Stimulated activated CD4-positive, alpha-beta T cell treated with anti-CD3 and anti-CD28 coated beads, TNF-alpha, amount 100 ng/mL, for 48 hours (primary cell): ENCODE measurements around the gene MASP2.
"Not testable (repeated sequence)": the region's sequence is repeated elsewhere in the genome, so short reads cannot be mapped to it uniquely, and the experiment has no call there.

ENCODE experiments used
- DNase-seq, 3 donors: peaks; one replicate each; pipeline ENCODE4 v3.0.0-alpha.2; 2020; ENCODE audit warnings: low read depth in 3 of 3

Gene MASP2

DNA sequence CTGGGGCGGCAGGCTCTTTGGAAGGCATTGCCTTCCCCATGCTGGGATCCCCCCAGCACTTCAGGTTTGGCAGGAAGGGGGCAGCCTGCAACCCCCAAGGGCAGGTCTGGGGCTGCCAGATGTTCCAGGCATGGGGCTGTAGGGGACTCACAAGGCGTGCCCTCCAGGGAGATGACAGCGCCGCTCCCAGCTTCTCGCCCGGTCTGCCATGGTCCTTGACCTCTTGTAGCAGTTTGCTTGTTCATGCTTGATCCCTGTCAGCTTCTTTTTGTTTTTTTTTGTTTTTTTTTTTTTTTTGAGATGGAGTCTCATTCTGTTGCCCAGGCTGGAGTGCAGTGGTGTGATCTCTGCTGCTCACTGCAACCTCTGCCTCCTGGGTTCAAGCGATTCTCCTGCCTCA, 56.2 kb downstream of the MASP2 start:
- DNase-seq = no peak

DNA sequence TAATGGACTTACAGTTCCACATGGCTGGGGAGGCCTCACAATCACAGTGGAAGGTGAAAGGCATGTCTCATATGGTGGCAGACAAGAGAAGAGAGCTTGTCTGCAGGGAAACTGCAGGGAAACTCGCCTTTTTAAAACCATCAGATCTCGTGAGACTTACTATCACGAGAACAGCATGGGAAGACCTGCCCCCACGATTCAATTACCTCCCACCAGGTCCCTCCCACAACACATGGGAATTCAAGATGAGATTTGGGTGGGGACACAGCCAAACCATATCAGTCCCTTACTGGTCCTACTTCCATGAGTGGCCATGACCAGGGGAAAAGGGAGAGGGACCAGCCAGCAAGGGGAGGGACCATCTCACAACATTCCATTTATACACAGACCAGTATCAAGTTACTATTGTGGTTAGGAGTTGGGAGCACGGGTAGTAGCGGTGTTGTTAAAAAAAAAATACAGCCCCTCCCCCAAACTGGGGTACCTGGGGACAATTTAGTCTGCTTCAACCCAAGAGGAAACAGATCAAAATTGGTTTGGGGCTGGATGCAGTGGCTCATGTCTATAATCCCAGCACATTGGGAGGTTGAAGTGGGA, 57.0 kb downstream of the MASP2 start:
- not testable (repeated sequence) for DNase-seq

DNA sequence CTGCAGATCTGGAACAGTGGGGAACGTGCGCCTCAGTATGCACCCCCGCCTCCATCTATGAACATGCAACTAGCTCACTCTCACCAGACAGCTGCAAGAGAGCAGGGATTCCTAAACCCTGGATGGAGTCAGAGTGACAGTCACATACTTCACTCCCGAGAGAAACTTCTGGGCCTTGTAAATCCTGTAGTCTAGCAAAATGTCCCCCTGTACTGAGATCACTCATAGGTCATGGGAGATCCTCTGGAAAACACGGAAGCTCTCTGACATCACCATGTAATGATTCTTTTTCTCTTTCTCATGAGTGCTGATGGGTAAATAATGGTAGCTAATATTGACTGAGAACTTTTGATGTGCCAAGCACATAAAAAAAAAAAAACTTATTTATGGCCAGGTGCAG, 57.9 kb downstream of the MASP2 start:
- no peak for DNase-seq

DNA sequence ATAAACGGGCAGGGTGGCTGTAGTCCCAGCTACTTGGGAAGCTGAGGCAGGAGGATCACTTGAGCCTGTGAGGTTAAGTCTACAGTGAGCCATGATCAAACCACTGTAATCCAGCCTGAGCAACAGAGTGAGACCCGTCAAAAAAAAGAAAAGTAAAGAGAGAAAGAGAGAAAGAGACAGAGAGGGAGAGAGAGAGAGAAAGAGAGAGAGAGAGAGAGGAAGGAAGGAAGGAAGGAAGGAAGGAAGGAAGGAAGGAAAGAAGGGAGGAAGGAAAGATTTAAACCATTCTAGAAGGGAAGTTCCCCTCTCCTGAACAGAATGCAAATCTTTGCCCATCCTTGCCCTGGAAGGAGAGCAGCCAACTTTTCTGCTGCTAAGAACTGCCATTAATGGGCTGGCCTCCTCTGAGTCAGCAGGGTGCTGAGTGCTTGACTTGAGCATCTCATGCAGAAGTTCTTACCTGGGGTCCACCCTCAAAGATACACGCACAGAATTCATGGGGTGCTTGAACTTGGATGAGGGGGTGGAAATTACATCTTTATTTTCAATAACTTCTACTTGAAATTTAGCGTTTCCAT, 59.1 kb downstream of the MASP2 start:
- no peak for DNase-seq

DNA sequence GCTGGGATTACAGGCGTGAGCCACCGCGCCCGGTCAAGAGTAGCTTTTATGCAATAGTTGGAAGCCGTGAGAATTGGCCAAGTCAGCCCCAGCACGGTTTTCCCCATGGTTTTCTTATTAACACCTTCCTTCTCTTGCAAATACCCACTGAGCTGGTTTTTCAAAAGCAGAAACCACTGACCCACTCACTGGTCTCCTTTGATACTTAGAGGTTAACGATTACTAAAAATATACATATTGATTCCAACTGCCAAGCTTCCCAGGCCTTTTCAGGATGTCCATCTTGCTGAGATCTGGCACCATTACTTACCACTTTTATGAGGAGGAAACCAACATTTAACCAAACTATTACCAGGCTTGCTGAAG, 60.5 kb downstream of the MASP2 start:
- DNase-seq = no peak

DNA sequence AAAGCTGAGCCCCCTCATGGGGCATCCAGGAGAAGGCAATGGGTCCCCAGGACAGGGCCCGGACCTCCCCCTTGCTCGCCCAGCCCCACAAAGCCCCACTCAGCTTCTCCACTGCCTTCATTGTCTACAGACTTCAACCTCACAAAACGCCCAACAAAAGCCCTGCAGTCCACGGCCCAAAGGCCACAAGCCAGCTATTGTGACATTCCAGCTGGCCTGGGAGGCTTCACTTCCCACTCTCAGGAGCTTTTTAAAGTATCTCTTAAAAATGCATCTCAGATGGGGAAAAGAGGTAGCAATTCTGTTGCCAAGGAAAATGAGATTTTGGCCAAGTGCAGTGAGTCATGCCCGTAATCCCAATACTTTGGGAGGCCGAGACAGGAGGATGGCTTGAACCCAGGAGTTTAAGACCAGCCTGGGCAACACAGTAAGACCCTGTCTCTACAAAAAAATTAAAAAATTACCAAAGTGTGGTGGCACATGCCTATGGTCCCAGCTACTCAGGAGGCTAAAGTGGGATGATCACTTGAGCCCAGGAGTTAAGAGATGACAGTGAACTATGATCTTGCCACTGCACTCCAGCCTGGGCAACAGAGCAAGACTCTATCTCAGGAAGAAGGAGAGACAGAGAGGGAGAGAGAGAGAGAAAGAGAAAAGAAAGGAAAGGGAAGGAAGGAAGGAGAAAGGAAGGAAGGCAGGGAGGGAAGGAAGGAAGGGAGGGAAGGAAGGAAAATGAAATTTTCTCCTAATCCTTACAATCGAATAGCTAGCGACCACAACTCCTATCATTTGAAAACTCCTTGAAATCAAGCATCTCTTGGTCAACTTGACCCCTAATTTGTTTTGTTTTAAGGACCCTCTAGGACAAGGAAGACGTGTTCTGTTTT, 66.0 kb downstream of the MASP2 start:
- no peak for DNase-seq

DNA sequence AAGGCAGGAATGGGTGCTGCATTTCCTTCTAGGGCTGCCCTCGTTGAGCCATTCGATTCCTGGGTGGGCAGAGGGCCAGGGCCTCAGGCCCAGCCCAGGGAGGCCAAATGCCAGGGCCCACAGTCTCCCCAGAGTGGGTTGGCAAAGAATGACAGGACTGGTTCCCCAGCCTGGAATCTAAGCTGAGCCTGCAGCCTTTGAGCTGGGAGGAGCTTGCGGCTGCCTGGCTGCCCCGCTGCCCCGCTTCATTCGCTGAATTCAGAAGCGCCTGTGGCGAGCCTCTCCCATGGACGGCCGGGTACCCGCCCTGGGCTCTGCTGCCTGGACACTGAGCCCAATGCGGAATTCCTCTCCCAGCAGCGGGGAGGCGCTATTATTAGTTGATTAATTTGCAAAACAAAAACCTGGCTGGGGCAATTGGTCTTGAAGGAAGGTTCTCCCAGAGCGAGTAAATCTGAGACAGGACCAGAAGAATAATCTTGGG, 66.9 kb downstream of the MASP2 start:
- no peak for DNase-seq

DNA sequence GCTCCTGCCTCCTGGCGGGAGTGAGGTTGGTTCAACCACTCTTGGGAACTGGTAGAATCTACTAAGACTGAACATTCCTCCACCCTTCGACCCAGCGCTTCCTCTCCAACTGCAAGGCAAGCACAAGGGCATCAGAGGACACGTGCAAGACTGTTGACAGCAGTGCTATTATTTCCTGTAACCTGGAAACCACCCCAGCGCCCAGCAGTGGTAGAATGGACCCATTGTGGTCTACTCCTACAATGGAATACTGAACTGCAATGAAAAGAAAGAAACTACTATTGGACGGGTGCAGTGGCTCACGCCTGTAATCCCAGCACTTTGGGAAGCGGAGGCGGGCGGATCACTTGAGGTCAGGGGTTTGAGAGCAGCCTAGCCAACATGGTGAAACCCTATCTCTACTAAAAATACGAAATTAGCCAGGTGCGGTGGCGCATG, 67.5 kb downstream of the MASP2 start:
- DNase-seq = no peak

DNA sequence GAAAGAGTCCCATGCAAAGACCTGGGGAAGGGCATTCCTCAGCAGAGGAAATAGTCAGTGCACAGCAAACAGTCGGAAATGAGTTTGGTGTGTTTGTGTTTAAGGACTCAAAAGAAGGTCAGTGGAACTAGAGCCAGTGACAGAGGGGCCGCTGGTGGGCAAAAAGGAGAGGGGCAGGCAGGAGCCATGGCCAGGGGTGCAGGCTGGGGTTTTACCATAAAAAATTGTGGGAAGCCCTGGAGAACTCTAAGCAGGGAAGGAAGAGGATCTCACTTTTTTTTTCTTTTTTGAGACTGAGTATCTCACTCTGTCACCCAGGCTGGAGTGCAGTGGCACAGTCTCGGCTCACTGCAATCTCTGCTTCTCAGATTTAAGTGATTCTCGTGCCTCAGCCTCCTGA, 68.3 kb downstream of the MASP2 start:
- no peak for DNase-seq
